Measurements from ENCODE around the gene TMX2. TPM values are rescaled to one million over a fixed set of nuclear protein-coding genes. Genes with fewer than 3 reads are reported as not detected.

TMX2 gene
- total and polyA plus RNA-seq, 9 of the 15 experiments (the other 6 are each of a cell fraction or from before 2014, with no cell fraction given) = 176 to 433 (median 227) TPM

- Histone ChIP-seq H2AFZ (ENCODE audit: low read depth, low read length) (no peak overlapping the region), H3K4me2 (ENCODE audit: insufficient read depth, low read length) (no peak overlapping the region), H3K79me2 (ENCODE audit: control insufficient read depth, insufficient read depth, low read length) (peaks cover 18% of the 10 kb centered on the region), H3K27me3 (ENCODE audit: control insufficient read depth in 2 of 2, insufficient read depth in 2 of 2, low read length in 2 of 2) (no peaks in the 10 kb centered on the region), H3K4me3 (no peak overlapping the region), H3K36me3 (ENCODE audit: control insufficient read depth, insufficient read depth, low read length) (peaks cover 43% of the 10 kb centered on the region), H4K20me1 (replicated peaks; ENCODE audit: control insufficient read depth, insufficient read depth, low read length) (no peaks in the 10 kb centered on the region), H3K4me1 (replicated peaks in 1 of 2; ENCODE audit: control insufficient read depth in 2 of 2, insufficient read depth in 2 of 2, low read length in 2 of 2) (peaks cover 0 to 17% of the 10 kb centered on the region in 2 experiments; a peak in 3 of 5 replicates), H3K27ac (ENCODE audit: extremely low read depth, low read depth, low read length) (no peak overlapping the region), H3K9me3 (replicated peaks; ENCODE audit: control insufficient read depth, insufficient read depth, low read depth, low read length) (no peaks in the 10 kb centered on the region), H3K9me1 (ENCODE audit: control insufficient read depth, insufficient read depth, low read length) (no peaks in the 10 kb centered on the region), H3K9ac (ENCODE audit: insufficient read depth in 1 of 2, low read depth in 2 of 2, low read length in 2 of 2) (no peak overlapping the region)
- DNase-seq (ENCODE audit: extremely low read depth in 1 of 4, low spot score in 3 of 4) (no peak), ATAC-seq (no peak), FAIRE-seq (no peak)
- no TSS peak for BruUV-seq (replicated peaks)
- in situ Hi-C loops (cut with MboI) (loop anchor here (5.0 kb wide), 1 partner anchor 45 kb away; no protein-coding TSS in a partner anchor), intact Hi-C loops (cut with micrococcal nuclease) (no loop called here)
- POLR2A ChIA-PET = interaction anchor here (0.6 to 2.7 kb wide), 5 partner anchors 10 to 387 kb away, joined by 3 to 13 read pairs (median 3); partner anchors contain the start of gene CTNND1
- 89% methylated on average over 1 of the region's 1 CpG for WGBS (ENCODE audit: insufficient coverage, low coverage, missing lambda C conversion rate)
- CTCF ChIA-PET (ENCODE audit: low intra/inter-chr PET ratio) = no interaction called here
- TF ChIP-seq POLR2AphosphoS2 (IDR thresholded peaks at IDR 0.05; ENCODE audit: low read length) (no peak), MBD2 (IDR thresholded peaks at IDR 0.05; ENCODE audit: borderline replicate concordance, low read depth) (no peak), CHD7 (IDR thresholded peaks at IDR 0.05; ENCODE audit: low read depth, low read length) (no peak), CCNT2 (IDR thresholded peaks at IDR 0.05; ENCODE audit: borderline replicate concordance, extremely low read depth, insufficient read length, low read depth, low read length) (no peak), ARID1B (IDR thresholded peaks at IDR 0.05) (no peak)
These were observed 34.5 kb downstream of the TMX2 start for GRCh38 chr11:57746920-57747319.
